ES-I3 (cell line): ENCODE results near the gene PARD3B.

Experiments used
- H3K36me3 ChIP-seq: 2 replicates; pipeline ENCODE4 v1.6.1; 2013; ENCODE audit warnings: mild to moderate bottlenecking, low read length, control low read depth, moderate library complexity; ENCODE audit not compliant: insufficient read depth
- H3K4me1 ChIP-seq: 2 replicates; pipeline ENCODE4 v1.6.1; 2013; ENCODE audit warnings: mild to moderate bottlenecking, control low read depth, low read length; ENCODE audit not compliant: insufficient read depth
- H3K9ac ChIP-seq: 2 replicates; pipeline ENCODE4 v1.6.1; 2013; ENCODE audit warnings: low read depth, mild to moderate bottlenecking, low read length, moderate library complexity
- H3K9me3 ChIP-seq: 2 replicates; pipeline ENCODE4 v1.6.1; 2013; ENCODE audit warnings: mild to moderate bottlenecking, low read length, moderate library complexity; ENCODE audit not compliant: control insufficient read depth, insufficient read depth

PARD3B gene

DNA sequence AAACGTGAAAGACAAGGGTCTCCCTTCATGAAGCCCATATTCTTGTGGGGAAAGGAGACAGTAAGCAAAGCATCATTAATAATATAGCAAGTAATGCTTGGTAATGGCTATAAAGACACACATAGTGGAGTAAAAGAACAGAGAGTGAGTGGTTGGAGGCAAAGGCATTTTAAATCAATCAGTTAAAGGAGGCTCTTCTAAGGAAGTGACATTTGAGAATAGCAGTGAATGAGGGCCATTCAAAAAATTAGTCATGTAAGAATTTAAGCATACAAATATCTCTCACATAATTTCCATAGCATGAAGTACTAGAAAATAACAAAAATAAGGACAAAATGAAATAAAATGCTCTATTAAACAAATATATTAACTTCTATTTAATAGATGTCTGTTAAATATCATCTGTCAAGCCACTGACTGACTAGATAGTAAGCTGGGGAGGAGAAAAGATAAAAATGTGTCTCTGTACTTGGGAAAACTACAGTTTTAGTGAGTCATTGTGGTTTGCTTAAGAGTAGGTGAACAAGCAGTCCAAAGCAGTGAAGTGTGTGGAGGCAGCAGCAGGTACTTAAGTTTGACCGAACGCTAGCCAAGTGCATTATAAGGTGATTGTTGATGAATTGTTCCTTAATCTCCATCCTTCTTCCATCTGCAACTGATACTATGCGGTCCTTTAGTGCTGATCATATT lies 160.1 kb downstream of the PARD3B start:
- Histone ChIP-seq H3K36me3 (no peaks in the 10 kb centered on the region), H3K4me1 (no peaks in the 10 kb centered on the region; the same call in 1 of the 2 replicates), H3K9ac (no peak overlapping the region), H3K9me3 (no peaks in the 10 kb centered on the region)

DNA sequence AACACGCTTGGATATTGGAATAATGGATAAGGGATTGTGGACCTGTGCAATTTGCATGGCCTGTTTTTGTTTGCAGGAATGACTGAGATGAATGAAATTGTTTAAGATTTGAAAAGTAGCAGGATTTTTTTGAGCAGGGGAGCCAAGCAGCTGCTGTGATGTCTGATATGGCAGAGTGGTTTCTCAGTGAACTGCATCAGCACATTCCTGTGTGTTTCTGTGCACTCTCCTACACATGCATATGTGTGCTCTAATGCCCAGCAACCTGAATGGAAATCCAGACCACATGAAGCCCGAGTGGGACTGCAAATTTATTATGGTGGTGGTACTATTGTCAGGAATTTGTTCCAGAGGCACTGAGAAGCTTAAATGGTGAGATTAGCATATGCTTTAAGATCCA lies 161.7 kb downstream of the PARD3B start:
- no peaks in the 10 kb centered on the region; the same call in 1 of the 2 replicates for H3K4me1 ChIP-seq
- no peak overlapping the region for H3K9ac ChIP-seq
- no peaks in the 10 kb centered on the region for H3K9me3 ChIP-seq
- H3K36me3 ChIP-seq: no peaks in the 10 kb centered on the region

DNA sequence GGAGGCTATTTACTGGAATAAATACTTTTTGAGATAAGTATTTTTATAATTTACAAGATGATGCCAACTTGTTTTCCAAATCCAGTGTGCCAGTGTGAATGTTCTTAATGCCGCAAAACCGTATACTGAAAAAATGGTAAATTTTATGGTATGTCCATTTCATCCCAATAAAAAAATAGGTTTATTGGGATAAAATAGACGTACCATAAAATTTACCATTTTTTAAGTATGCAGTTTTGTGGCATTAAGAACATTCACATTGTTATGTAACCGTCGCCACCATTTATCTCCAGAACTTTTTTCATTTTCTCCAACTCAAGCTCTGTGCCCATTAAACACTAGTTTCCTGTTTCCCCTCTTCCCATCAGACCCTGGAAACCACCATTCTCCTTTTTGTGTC lies 167.9 kb downstream of the PARD3B start:
- Histone ChIP-seq H3K9me3 (no peaks in the 10 kb centered on the region), H3K36me3 (no peaks in the 10 kb centered on the region), H3K4me1 (no peaks in the 10 kb centered on the region), H3K9ac (no peak overlapping the region)

DNA sequence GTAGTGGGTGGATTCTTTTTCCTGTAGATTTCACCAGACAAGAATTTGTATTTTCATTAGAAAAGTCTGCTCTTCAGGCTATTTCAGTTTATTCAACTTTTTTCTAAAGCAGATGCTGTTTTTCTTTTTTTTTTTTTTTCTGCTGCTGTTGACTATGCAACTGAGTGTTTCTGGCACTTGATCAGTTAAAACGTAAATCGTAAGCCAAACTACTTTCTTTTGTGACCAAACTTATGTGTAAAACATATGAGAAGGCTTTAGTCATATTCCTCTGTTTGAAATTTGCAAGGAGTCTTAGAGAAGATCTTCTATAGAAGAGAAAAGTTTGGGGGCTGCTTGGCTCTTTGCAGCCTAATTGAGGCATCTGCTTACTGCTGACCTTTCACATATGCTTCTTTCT lies 170.1 kb downstream of the PARD3B start:
- H3K9me3 ChIP-seq: no peaks in the 10 kb centered on the region
- no peak overlapping the region for H3K9ac ChIP-seq
- no peaks in the 10 kb centered on the region for H3K36me3 ChIP-seq
- H3K4me1 ChIP-seq: no peaks in the 10 kb centered on the region

DNA sequence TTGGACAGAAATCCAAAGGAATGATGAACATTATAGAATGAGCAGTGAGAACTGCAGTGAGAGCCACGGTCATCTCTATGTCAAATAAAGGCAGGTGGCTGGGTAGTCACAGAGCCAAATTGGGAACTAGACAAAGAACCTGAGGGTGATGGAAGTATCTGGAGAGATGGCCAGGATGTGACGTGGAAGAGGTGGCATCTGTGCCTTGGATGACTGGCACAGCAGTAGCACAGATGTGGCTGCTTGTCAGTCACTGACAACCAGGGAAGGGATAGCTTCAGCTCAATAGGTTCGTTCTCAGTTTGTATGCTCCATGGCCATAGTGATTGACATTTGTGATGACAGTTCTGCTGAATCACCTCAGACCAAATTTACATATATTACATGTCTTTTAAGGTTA lies 172.3 kb downstream of the PARD3B start:
- no peaks in the 10 kb centered on the region for H3K36me3 ChIP-seq

DNA sequence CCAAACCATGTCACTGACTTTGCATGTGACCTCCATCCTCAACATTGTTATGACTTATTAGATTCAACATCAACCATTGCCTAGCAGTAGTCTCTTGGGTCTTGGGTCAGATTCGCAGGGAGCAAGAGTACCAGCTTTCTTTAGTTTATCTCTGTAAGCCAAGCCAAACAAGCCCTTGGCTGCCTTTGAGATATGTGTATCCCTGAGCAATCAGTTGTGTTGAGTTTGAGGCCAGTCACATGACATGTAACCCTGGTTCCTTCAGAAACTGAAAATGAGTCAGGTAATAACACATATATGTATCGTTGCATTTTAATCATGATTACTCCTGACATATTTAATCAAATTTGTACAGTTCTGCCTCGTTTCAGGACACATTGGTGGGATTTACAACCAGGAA lies 173.3 kb downstream of the PARD3B start:
- Histone ChIP-seq H3K4me1 (no peaks in the 10 kb centered on the region), H3K9me3 (no peaks in the 10 kb centered on the region), H3K36me3 (no peaks in the 10 kb centered on the region), H3K9ac (no peak overlapping the region)

More for the DNA sequence above, 172.3 kb downstream of the PARD3B start:
- Histone ChIP-seq H3K9ac (no peak overlapping the region), H3K9me3 (no peaks in the 10 kb centered on the region), H3K4me1 (no peaks in the 10 kb centered on the region)

DNA sequence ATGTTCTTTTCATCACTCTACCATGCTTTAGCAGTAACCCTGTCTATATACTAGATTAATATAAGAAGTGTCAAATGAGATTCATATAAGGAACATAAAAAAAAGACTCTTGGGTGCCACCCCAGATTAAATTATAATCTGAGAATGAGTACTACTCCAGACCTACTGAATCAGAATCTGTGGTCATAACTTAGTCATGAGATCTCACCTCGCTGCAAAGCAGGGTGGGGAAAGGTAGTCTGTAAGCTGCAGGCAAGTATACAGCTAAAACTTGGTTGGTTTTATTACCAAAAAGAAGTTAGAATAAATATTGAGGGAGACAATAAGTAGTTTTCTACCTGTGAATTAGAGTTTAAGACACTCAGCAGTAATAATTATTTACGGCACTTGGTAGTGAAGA lies 175.6 kb downstream of the PARD3B start:
- H3K9ac ChIP-seq: no peak overlapping the region
- peaks cover 9% of the 10 kb centered on the region for H3K4me1 ChIP-seq
- no peaks in the 10 kb centered on the region for H3K9me3 ChIP-seq
- H3K36me3 ChIP-seq: no peaks in the 10 kb centered on the region

DNA sequence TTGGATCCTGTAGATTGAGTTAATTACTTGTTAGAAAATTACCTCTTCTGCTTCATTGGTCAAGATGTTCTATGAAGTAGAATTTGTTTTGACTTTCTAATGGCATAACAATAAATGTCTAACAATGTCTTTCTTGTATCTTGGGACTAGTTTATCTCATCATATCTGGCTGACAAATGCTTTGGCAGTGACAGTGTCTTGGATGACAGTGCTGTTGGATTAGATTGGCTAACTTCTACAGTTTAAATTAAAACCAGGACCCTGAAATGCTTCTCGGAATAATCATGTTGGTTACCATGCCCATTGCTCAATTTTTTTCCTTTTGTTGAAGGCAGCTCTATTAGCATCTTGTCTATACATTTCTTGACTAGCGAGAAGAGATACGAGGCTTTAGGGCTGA lies 176.9 kb downstream of the PARD3B start:
- H3K36me3 ChIP-seq: no peaks in the 10 kb centered on the region
- H3K4me1 ChIP-seq: peaks cover 16% of the 10 kb centered on the region
- no peak overlapping the region for H3K9ac ChIP-seq
- no peaks in the 10 kb centered on the region for H3K9me3 ChIP-seq

DNA sequence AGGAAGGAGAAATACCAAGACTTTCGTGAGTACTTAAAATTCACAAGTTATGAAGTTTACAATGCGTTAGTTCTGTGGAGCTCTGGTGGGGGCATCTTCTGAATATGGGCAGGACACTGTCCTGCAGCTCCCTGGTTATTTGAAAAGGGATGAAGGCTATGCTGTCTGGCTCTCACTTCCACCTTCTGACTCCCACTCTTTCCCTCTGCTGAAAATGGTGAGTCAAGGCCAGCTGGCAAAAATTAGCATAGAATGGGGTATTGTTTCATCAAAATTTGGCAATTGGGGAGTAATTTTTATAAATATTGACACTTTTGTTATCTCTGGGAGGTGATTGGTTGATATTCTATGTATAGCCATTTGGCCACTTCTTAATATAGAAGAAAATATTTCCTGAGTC lies 177.4 kb downstream of the PARD3B start:
- H3K4me1 ChIP-seq: peaks cover 20% of the 10 kb centered on the region
- no peaks in the 10 kb centered on the region for H3K36me3 ChIP-seq
- no peak overlapping the region for H3K9ac ChIP-seq
- no peaks in the 10 kb centered on the region for H3K9me3 ChIP-seq

DNA sequence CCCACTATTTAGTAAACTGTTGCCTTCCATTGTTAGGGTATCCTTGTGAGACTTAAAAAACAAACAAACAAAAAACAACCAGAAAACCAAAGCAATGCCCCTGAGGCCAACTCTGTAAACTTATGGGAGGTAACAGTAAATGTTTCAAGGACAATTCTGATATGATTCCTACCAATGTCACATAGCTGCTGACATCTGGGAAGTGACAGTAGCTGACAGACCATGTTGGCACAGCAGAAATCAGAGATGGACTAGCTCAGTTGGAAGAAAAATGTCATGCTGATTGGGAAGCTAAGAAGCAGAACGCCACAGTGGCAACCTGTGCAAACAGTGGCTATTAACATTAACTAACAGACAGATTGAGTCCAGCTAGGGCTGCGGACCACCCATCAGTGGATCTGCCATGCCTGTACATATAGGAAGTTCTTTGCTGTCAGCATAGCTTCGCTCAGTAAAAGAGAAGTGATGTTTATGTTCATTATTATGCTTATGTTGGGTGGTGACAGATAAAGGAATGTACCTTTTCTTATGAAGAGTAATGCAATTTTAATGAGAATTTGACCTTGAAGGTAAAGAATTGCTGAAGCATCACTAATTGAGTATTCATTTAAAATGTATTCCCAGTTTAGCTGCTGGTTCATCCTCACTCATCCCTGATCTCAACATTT lies 180.6 kb downstream of the PARD3B start:
- no peaks in the 10 kb centered on the region for H3K9me3 ChIP-seq
- no peak overlapping the region for H3K9ac ChIP-seq
- no peaks in the 10 kb centered on the region for H3K36me3 ChIP-seq

DNA sequence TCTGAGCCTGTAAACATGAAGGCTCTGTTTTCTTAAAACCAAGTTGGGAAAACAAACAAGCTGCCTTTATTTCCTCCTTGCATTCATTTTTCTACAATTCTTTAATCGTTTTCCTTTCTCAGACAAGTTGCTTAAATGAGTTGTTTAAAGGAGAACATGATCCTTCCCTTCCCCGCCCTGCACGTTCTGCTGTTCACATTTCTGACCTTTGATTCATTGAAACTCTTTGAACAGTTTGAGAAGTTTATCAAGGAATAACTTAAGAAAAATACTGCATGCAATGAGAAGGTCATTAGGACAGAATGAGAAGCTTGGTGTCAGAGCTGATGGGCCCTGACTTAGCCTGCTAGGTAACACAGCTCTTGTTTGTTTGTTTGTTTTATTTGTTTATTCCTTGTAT lies 181.6 kb downstream of the PARD3B start:
- Histone ChIP-seq H3K4me1 (peaks cover 21% of the 10 kb centered on the region), H3K9me3 (no peaks in the 10 kb centered on the region), H3K36me3 (no peaks in the 10 kb centered on the region), H3K9ac (no peak overlapping the region)

More for the DNA sequence above, 180.6 kb downstream of the PARD3B start:
- peaks cover 21% of the 10 kb centered on the region for H3K4me1 ChIP-seq

DNA sequence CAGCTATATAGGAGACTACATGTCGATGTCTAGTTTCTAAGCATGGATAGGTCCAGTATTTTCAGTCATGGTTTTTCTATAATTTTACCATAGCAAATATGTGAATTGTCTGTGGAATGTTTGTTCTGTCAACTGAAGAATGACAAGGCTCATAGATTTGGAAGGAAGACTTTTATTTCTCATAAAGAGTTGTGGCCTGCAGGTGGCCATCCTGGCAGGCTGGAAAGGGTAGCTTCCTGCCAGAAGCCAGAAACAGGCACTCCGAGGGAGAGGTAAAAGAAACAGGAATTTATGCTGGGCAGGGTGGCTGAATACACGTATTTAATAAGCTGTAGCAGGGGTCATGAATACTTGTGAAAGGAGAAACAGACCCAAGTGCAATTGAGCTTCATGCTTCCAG lies 182.1 kb downstream of the PARD3B start:
- Histone ChIP-seq H3K9ac (no peak overlapping the region), H3K9me3 (no peaks in the 10 kb centered on the region), H3K36me3 (no peaks in the 10 kb centered on the region), H3K4me1 (peaks cover 21% of the 10 kb centered on the region)

DNA sequence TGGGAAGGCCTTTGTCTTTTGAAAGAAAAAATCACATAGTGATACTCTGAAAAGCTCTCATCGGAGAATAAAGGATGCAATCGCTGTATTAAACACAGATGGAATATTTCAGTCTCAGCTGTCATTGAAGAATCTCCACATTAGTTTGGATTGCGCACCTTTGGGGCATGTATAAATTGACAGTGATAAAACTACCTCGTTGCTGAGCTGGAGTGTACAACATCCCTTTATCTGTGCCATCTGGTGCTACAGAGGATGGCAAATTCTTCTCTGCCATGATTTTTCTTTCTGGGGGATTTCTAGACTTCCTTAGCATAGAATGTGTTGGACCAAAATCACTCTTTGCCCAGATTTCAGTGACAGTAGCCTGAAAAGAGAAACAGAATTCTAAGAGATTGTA lies 185.3 kb downstream of the PARD3B start:
- Histone ChIP-seq H3K9me3 (no peaks in the 10 kb centered on the region), H3K4me1 (peaks cover 15% of the 10 kb centered on the region), H3K9ac (no peak overlapping the region), H3K36me3 (no peaks in the 10 kb centered on the region)

DNA sequence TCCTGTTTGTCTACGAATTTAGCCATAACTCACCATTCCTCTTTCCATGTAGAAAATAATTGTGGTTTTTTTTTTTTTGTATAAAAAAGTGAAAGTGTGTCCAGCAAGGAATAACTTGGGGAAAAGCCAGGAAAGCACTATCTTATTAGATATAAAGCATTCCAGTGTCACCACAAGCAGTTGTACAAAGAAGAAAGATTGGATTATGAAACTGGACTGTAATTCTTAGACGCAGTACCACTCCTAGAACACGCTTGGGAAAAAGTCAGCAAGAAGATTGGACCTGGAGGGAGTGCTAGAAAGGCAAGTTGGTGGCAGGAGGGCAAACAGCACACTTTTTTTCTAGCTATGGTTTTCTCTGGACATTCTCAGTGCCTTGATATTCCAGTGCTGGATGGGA lies 186.7 kb downstream of the PARD3B start:
- Histone ChIP-seq H3K9me3 (no peaks in the 10 kb centered on the region), H3K9ac (no peak overlapping the region), H3K4me1 (peaks cover 6% of the 10 kb centered on the region; the same call in 1 of the 2 replicates), H3K36me3 (no peaks in the 10 kb centered on the region)

DNA sequence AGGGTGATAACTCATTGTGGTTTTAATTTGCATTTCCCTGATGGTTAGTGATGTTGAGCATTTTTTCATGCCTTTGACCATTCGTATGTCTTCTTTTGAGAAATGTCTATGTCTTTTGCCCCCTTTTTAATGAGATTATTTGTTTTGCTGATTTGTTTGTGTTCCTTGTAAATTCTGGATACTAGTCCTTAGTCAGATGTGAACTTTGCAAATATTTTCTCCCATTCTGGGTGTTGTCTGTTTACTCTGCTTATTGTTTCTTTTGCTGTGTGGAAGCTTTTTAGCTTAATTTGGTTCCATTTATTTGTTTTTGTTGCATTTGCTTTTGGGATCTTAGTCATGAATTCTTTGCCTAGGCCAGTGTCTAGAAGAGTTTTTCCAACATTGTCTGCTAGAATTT lies 192.0 kb downstream of the PARD3B start:
- no peaks in the 10 kb centered on the region for H3K4me1 ChIP-seq
- no peak overlapping the region for H3K9ac ChIP-seq

More for the DNA sequence above, 192.0 kb downstream of the PARD3B start:
- Histone ChIP-seq H3K36me3 (no peaks in the 10 kb centered on the region), H3K9me3 (no peaks in the 10 kb centered on the region)
